Caco-2 (cell line): ENCODE data around the gene SMIM30. TPM values are rescaled to one million over a fixed set of nuclear protein-coding genes. Genes with fewer than 3 reads are reported as not detected.
"Not testable (repeated sequence)": the region's sequence is repeated elsewhere in the genome, so short reads cannot be mapped to it uniquely, and the experiment has no call there.

ENCODE experiments used
- BruUV-seq: library from RNA; stranded (reverse); fragments of 400-500 nt; replicated peaks from 2 replicates; lab custom pipeline; 2021; lab: Mats Ljungman, UMichigan
- CTCF ChIA-PET: fragments of 300-600 bp; sonication (Branson Sonifier 250); formaldehyde crosslinking; loops from one replicate; lab custom pipeline; 2022; ENCODE audit warnings: antibody characterized with exemption; lab: Charles Lee
- POLR2A ChIA-PET: fragments of 300-600 bp; sonication (Branson Sonifier 250); formaldehyde crosslinking; loops from one replicate; lab custom pipeline; 2022; ENCODE audit warnings: antibody characterized with exemption; lab: Charles Lee
- DNase-seq, 2 experiments: peaks; one replicate each; pipeline versions ENCODE4 v3.0.0 to v3.0.0-alpha.2; 2020 to 2022
- H3K27me3 ChIP-seq: replicated peaks from 2 replicates; pipeline ENCODE4 v1.6.0; 2011; ENCODE audit warnings: low read length; ENCODE audit not compliant: control insufficient read depth, insufficient read depth
- H3K36me3 ChIP-seq: 2 replicates; pipeline ENCODE4 v1.5.1; 2011; ENCODE audit warnings: low read length; ENCODE audit not compliant: control insufficient read depth, insufficient read depth
- H3K4me1 ChIP-seq: fragments of 250-450 bp; sonication (Bioruptor Pico); 2 replicates; pipeline ENCODE4 v1.5.1; 2020; ENCODE audit warnings: mild to moderate bottlenecking
- H3K4me3 ChIP-seq: 2 replicates; pipeline ENCODE4 v1.5.1; 2011; ENCODE audit warnings: low read depth, mild to moderate bottlenecking, control low read depth, low read length
- H3K9me3 ChIP-seq: fragments of 250-450 bp; sonication (Bioruptor Pico); 2 replicates; pipeline ENCODE4 v1.5.1; 2020; ENCODE audit warnings: mild to moderate bottlenecking, moderate library complexity
- H3K27ac Mint-ChIP-seq: one replicate; pipeline ENCODE4 v1.8.0; 2022; ENCODE audit warnings: mixed read lengths; ENCODE audit not compliant: unreplicated experiment
- H3K27me3 Mint-ChIP-seq: one replicate; pipeline ENCODE4 v1.8.0; 2022; ENCODE audit warnings: mixed read lengths; ENCODE audit not compliant: insufficient read depth, unreplicated experiment
- H3K36me3 Mint-ChIP-seq: one replicate; pipeline ENCODE4 v1.8.0; 2022; ENCODE audit warnings: mild to moderate bottlenecking, mixed read lengths; ENCODE audit not compliant: insufficient read depth, unreplicated experiment
- H3K4me1 Mint-ChIP-seq: one replicate; pipeline ENCODE4 v1.8.0; 2022; ENCODE audit warnings: low read depth, mixed read lengths; ENCODE audit not compliant: unreplicated experiment
- H3K4me3 Mint-ChIP-seq: one replicate; pipeline ENCODE4 v1.8.0; 2022; ENCODE audit warnings: mild to moderate bottlenecking, moderate library complexity, mixed read lengths; ENCODE audit not compliant: unreplicated experiment
- H3K9me3 Mint-ChIP-seq: one replicate; pipeline ENCODE4 v1.8.0; 2022; ENCODE audit warnings: mixed read lengths; ENCODE audit not compliant: unreplicated experiment
- CTCF ChIP-seq, 2 experiments: fragments of 200-600 bp in 1 of 2; IDR thresholded peaks; 1 replicate in 1 of 2; 2 replicates in 1 of 2; pipeline versions ENCODE4 v1.5.1 to v1.8.0; 2011 to 2022; ENCODE audit warnings: antibody characterized with exemption in 1 of 2, control low read depth in 1 of 2, inconsistent platforms in 1 of 2, low read depth in 1 of 2, low read length in 1 of 2, mild to moderate bottlenecking in 1 of 2, moderate library complexity in 1 of 2; ENCODE audit not compliant: insufficient read depth in 1 of 2, severe bottlenecking in 1 of 2, unreplicated experiment in 1 of 2
- intact Hi-C: fragments of 100-400 bp; cut with micrococcal nuclease; formaldehyde crosslinking; loops from one replicate; pipeline ENCODE4 v1.10.0; 2022; ENCODE audit not compliant: unreplicated experiment
- total RNA-seq: library from RNA; stranded (reverse); gene quantifications from 2 replicates; pipeline ENCODE4 v1.2.3, GENCODE V29; 2022

Gene SMIM30
- total RNA-seq, 1 experiment from 2014 or later, result 29.9 TPM

- no TSS peak for BruUV-seq
- DNase-seq, result no peak
- Mint-ChIP-seq H3K36me3 (peaks cover 8% of the 10 kb centered on the region), H3K27ac (no peak overlapping the region), H3K27me3 (no peaks in the 10 kb centered on the region), H3K4me3 (peak overlapping the region; percentile 97), H3K9me3 (no peaks in the 10 kb centered on the region), H3K4me1 (no peaks in the 10 kb centered on the region)
- intact Hi-C loops, result loop anchor here (2.0 to 5.0 kb wide), 2 partner anchors 33 to 567 kb away; partner anchors contain the start of gene GPR85
- POLR2A ChIA-PET, result no interaction called here
- no peak overlapping the region for H3K4me3 ChIP-seq
- CTCF ChIA-PET, result no interaction called here
- no peak for TF ChIP-seq CTCF (IDR thresholded peaks at IDR 0.05; ENCODE audit: insufficient read depth in 1 of 2, low read depth in 1 of 2, low read length in 1 of 2, severe bottlenecking in 1 of 2, unreplicated experiment in 1 of 2)
- H3K4me1 ChIP-seq, result peaks cover 6% of the 10 kb centered on the region
- no peaks in the 10 kb centered on the region for H3K27me3 ChIP-seq
- no peaks in the 10 kb centered on the region for H3K36me3 ChIP-seq
- no peaks in the 10 kb centered on the region for H3K9me3 ChIP-seq
Observed at GRCh38 chr7:113119429-113119828, 1.1 kb upstream of the SMIM30 start.

DNA sequence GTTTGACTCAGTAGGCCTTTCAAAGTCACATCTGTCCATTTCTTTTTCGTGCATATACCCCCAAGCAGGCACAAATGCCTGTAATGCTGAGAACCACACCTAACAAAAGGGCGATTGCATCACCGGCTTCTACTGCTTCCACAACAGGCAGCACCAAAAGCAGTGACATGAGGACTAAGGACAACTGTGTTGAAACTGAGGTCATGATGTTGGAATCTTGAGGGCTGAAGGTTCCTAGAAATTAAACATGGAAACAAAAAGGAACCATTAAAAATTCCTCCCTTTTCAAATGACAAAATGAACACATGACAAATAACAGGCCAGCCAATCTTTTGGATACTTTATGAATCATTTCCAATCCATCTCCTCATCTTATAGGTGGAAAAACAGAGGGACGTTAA, 980 bp downstream of the SMIM30 start:
- CTCF ChIA-PET, H3K9me3 Mint-ChIP-seq, H3K4me1 ChIP-seq, H3K9me3 ChIP-seq, H3K27me3 Mint-ChIP-seq, H3K36me3 ChIP-seq, H3K4me1 Mint-ChIP-seq, H3K27ac Mint-ChIP-seq, DNase-seq, H3K27me3 ChIP-seq, BruUV-seq: not testable (repeated sequence)
- peaks cover 13% of the 10 kb centered on the region for H3K36me3 Mint-ChIP-seq
- peak overlapping the region; percentile 49 for H3K4me3 ChIP-seq
- H3K4me3 Mint-ChIP-seq, result peak overlapping the region; percentile 97
- POLR2A ChIA-PET, result interaction anchor here (0.6 kb wide), 2 partner anchors 14 to 667 kb away, joined by 3 to 11 read pairs; partner anchors contain the start of gene IFRD1
- intact Hi-C loops, result loop anchor here (5.0 kb wide), 1 partner anchor 565 kb away; no protein-coding TSS in a partner anchor

GRCh38 chr7:113113912-113114311, 4.4 kb downstream of the SMIM30 start:
- Mint-ChIP-seq H3K4me1 (peaks cover 13% of the 10 kb centered on the region), H3K27ac (no peak overlapping the region), H3K36me3 (peaks cover 13% of the 10 kb centered on the region), H3K27me3 (no peaks in the 10 kb centered on the region), H3K4me3 (no peak overlapping the region), H3K9me3 (no peaks in the 10 kb centered on the region)
- ChIA-PET POLR2A (no interaction called here), CTCF (no interaction called here)
- Histone ChIP-seq H3K36me3 (no peaks in the 10 kb centered on the region), H3K4me3 (no peak overlapping the region), H3K27me3 (no peaks in the 10 kb centered on the region), H3K9me3 (no peaks in the 10 kb centered on the region), H3K4me1 (peaks cover 6% of the 10 kb centered on the region)
- no TSS peak for BruUV-seq
- peak in 1 of 2 experiments; percentile 37 for DNase-seq
- intact Hi-C loops, result loop anchor here (1.0 kb wide), 1 partner anchor 99 kb away; no protein-coding TSS in a partner anchor
- TF ChIP-seq CTCF (IDR thresholded peaks at IDR 0.05; ENCODE audit: insufficient read depth in 1 of 2, low read depth in 1 of 2, low read length in 1 of 2, severe bottlenecking in 1 of 2, unreplicated experiment in 1 of 2), result peak; percentile 18 to 29
